GM19438 (cell line): ENCODE data around the gene COL11A2.

Source experiments
- ATAC-seq: cut with Tn5 transposase; IDR thresholded peaks from one replicate; pipeline ENCODE4 v1.9.1; 2021; ENCODE audit warnings: low read depth; ENCODE audit not compliant: unreplicated experiment

COL11A2 gene

DNA sequence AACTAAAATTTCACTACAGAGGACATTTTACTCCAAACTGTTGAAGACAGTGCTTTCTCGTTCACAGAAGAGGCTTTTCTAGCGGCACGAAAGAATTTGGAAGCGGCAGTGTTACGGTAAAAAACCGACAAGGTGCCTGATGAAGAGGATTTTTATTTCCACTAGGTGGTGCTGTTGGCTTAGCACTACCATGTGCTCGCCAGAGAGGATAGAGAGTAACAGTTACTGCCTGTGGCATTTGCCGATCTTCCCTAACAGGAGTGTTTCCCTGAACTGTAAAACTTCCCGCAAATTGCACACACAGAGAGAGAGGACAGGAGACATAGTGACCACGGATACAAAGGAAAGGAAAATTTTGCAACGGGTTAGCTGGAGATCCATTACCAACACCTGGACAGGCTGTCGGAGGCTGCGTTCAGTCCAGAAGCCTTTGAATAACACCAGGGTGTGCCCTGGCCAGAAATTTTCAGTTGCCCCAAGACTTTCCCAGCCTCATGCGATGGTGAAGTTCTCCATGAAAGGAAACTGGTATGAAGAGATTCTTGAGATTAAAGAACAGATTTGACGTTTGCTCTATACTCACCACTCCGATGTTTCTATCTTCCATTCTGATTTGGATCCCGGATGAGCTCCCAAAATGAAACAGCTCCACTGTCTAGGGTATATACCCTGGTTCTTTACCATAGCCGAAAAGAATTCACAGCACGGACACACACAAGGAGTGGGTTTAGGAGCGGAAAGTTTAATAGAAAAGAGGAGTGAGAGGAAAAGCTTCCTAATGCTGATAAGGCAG, 68.3 kb downstream of the COL11A2 start:
- ATAC-seq = no peak

GRCh38 chr6:33123181-33123580, 69.1 kb downstream of the COL11A2 start:
- ATAC-seq = no peak

GRCh38 chr6:33120001-33120400, 72.3 kb downstream of the COL11A2 start:
- no peak for ATAC-seq

DNA sequence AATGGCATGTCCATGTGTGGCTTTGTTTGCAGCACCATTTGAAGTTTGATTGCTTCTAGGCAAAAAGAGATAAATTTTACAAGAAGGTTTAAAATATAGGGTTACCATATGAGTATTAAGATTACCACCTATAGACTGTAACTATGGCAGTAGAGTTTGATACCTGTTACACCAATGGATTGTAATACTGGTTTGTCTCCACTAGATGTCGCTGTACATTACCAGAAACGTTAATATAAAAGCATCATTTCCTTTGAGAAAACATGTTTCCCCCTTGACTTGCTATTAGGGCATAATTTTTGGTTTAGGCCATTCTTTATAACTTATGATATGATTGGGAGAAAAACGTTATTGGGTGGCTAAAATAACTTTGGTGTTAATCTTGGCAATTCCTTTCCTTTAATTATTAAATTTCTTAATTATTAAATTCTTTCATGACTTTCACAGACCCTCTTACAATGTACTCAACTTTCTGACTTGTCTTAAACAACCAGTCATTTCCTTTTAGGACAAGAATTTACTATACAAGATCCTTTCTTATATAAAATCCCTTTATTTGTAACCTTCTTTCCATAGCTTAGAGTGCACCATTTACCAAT, 73.6 kb downstream of the COL11A2 start:
- ATAC-seq = no peak

GRCh38 chr6:33117811-33118277, 74.4 kb downstream of the COL11A2 start:
- no peak for ATAC-seq

- no peak for ATAC-seq
Observed at GRCh38 chr6:33116841-33117711, 75.2 kb downstream of the COL11A2 start.

DNA sequence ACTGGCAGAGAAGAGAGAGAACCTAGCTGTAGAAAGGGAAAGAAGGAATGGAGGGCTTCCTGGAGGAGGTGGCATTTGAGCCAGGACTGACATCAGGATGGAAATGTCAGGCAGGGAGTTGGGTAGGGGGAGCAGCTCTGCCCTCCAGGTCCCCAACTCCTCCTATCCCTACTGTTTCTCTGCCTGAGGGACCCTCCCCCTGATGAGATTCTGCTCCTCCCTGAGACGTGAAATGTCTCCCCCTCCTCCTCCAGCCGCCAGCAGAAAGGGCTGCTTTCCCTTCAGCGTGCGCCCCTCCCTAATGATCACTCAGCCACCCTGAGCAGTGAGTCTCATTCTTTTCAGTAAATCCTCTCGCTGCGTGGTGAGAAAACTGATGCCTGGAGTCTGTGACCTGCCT, 75.8 kb downstream of the COL11A2 start:
- ATAC-seq = no peak

DNA sequence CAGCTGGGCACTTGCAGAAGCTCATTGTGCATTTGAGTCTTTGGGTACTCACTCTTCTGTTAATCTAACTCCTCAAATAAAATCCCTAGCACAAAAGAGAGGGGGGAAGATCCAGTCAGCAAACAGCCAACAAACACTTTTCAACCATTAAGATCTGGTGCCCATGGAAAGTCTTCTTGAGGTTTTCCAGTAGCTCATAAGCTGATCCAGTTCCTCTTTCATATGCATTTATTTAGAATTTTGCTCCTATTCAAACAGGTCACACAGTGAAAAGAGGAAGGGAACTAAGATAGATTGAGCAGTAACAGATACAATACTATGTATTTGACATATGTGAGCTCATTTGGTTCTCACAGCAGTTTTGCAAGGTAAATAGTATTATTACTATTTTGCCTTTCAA, 77.9 kb downstream of the COL11A2 start:
- no peak for ATAC-seq

DNA sequence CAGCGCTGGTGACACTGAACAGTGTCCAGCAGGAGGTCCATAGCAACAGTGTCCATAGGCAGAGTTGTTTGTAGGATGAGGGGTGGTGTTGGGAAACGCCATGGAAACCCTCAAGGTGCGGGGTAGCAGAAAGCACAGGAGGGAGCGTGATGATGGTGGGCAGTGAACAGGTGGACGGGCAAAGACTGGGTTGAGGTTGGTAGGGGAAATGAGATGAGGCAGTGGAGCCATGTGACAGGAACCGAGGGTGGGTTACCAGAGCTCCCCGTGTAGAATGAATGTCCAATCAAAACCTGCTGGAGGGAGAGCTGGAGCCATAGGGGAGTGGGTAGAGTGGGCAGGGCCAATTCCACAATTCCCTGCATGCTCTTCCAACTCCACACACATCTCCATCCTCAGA, 78.5 kb downstream of the COL11A2 start:
- ATAC-seq = no peak
